ENCODE measurements around the gene VSTM4.

Gene VSTM4

DNA sequence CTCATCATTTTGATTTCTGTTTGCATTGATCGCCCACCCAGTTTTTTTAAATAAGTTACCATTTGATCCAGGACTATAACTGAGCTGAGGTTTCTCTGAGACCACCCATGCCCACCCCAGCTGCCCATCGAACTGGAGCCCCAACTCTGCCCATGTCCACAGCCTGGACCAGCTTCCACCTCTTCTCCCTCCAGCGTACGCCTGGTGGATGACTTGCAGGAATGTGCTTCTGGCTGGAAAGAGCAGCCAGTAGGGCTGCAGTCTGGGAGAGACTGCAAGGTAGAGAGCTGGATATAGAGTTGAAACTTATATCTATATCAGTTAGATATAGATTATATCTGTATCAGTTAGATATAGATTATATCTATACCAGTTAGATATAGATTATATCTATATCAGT lies 149.9 kb downstream of the VSTM4 start:
- no peaks in the 10 kb centered on the region for H3F3A ChIP-seq (ENCODE audit: low read depth)
- H3K79me2 ChIP-seq (ENCODE audit: insufficient read depth, low read length) = no peaks in the 10 kb centered on the region
- no peak overlapping the region for H3K4me2 ChIP-seq (ENCODE audit: low read depth, low read length, poor library complexity, severe bottlenecking)
- H3K4me3 ChIP-seq (ENCODE audit: low read length, poor library complexity, severe bottlenecking) = no peak overlapping the region
- H2AFZ ChIP-seq (ENCODE audit: low read length) = no peak overlapping the region
- no peaks in the 10 kb centered on the region for H3K9me3 ChIP-seq (ENCODE audit: insufficient read depth, low read depth, low read length)
- H3K36me3 ChIP-seq (ENCODE audit: insufficient read depth, low read length) = no peaks in the 10 kb centered on the region
- peaks cover 1% of the 10 kb centered on the region for H3K4me1 ChIP-seq (ENCODE audit: insufficient read depth, low read length, poor library complexity, severe bottlenecking)
- no peak for TF ChIP-seq EZH2phosphoT487 (IDR thresholded peaks at IDR 0.05; ENCODE audit: borderline replicate concordance)
- TF ChIP-seq, protein P1, sequence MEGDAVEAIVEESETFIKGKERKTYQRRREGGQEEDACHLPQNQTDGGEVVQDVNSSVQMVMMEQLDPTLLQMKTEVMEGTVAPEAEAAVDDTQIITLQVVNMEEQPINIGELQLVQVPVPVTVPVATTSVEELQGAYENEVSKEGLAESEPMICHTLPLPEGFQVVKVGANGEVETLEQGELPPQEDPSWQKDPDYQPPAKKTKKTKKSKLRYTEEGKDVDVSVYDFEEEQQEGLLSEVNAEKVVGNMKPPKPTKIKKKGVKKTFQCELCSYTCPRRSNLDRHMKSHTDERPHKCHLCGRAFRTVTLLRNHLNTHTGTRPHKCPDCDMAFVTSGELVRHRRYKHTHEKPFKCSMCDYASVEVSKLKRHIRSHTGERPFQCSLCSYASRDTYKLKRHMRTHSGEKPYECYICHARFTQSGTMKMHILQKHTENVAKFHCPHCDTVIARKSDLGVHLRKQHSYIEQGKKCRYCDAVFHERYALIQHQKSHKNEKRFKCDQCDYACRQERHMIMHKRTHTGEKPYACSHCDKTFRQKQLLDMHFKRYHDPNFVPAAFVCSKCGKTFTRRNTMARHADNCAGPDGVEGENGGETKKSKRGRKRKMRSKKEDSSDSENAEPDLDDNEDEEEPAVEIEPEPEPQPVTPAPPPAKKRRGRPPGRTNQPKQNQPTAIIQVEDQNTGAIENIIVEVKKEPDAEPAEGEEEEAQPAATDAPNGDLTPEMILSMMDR (conservative IDR thresholded peaks at IDR 0.05; ENCODE audit: low read length) = no peak
- no peaks in the 10 kb centered on the region for H3K27me3 ChIP-seq (ENCODE audit: insufficient read depth, low read length, poor library complexity, severe bottlenecking)
- no peak overlapping the region for H3K9ac ChIP-seq (ENCODE audit: low read depth, low read length, poor library complexity, severe bottlenecking)
- H4K20me1 ChIP-seq (ENCODE audit: insufficient read depth, low read length, poor library complexity, severe bottlenecking) = no peaks in the 10 kb centered on the region
- H3K9me2 ChIP-seq (replicated peaks; ENCODE audit: low read depth, low read length) = no peaks in the 10 kb centered on the region

Data from Loucy (cell line).